NCI-H526 (cell line): Measurements from ENCODE around the gene CHD2.
"Not testable (repeated sequence)": the region's sequence is repeated elsewhere in the genome, so short reads cannot be mapped to it uniquely, and the experiment has no call there.

Experiments used
- DNase-seq, 2 experiments: peaks; one replicate each; lab custom pipeline; 2025; lab: John Stamatoyannopoulos, UW

The CHD2 gene

GRCh38 chr15:92899948-92900730 is at the start of gene CHD2:
TSS of gene CHD2 (plus strand) at chr15:92900324. CDS start at chr15:92901238, 914 bp downstream.
- peak; percentile 93 to 94 for DNase-seq

GRCh38 chr15:92853222-92853621 is 46.9 kb upstream of the CHD2 start:
- DNase-seq, result no peak

DNA sequence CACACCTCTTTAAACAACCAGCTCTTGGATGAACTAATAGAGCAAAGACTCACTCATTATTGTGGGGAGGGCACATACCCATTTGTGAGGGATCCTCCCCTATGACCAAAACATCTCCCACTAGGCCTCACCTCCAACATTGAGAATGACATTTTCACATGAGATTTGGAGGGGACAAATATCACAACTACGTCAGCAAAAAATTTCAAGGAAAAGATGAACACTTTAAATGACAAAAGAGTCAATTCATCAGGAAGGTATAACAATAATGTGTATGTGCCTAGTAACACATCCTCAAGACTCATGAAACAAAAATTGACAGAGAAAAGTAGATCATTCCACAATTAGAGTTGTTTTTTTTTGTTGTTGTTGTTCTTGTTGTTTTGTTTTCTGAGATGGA is 38.4 kb upstream of the CHD2 start:
- no peak for DNase-seq

GRCh38 chr15:92864127-92864814 is 35.9 kb upstream of the CHD2 start:
- no peak for DNase-seq

GRCh38 chr15:92869263-92869940 is 30.7 kb upstream of the CHD2 start:
- DNase-seq, result no peak

DNA sequence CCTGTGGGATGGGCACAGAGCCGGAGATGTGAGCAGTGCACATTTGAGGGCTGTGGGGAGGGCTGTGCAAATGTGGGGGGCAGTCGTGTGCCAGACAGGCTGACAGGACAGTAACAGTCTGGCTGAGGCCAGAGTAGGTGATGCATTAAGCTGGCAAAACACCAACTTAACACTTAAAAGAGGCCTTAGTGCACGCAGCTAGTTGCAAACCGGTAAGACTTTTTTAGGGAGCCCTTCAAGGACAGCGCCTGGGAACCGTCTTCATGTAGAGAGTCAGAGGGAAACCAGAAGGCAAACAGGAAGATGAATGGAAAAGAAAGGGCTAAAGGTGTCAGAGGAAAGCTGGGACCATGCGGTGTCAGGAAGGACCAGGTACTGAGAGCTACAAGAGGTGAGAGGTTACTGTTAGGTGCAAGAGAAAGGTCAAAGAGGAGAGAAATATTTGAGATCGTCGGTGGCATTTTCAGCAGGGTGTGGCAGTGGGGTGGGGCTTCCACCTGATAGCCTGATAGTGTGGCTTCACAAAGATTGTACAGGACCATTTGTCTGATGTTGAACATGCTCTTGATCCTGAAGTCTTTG is 30.0 kb upstream of the CHD2 start:
- no peak for DNase-seq

DNA sequence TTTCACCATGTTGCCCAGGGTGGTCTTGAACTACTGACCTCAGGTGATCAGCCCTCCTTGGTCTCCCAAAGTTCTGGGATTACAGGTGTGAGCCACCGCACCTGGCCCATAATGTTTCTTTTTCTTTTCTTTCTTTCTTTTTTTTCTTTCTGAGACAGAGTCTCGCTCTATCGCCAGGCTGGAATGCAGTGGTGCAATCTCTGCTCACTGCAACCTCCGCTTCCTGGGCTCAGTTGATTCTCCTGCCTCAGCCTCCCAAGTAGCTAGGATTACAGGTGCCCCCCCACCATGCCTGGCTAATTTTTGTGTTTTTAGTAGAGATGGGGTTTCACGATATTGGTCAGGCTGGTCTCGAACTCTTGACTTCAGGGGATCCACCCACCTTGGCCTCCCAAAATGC is 27.2 kb upstream of the CHD2 start:
- not testable (repeated sequence) for DNase-seq

- no peak for DNase-seq
Measured at GRCh38 chr15:92877000-92877399, 23.1 kb upstream of the CHD2 start.

GRCh38 chr15:92877416-92877815 is 22.7 kb upstream of the CHD2 start:
- no peak for DNase-seq

DNA sequence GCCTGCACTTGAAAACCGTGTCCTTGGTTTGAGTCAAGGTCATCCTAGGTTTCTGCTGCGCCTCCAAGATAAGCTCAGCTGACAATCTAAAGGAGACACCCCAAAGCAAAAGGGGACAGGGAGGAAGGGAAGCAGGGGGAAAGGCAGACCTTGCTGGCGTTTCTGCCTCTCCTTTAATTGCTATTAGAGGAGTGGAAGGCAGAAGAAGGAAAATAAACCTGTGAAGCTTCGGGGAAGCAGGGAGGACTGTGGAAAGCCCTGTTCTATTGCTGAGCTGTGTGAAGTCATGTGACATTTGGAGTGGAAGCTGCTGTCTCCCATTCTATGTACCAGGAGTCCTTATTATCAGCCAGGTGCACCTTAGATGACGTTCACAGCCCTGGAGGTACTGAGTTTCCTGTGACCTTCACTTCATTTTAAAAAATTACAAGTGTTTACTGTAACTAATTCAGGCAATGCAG is 21.5 kb upstream of the CHD2 start:
- peak in 1 of 2 experiments; percentile 27 for DNase-seq

- DNase-seq, result no peak
Measured at GRCh38 chr15:92879949-92880725, 20.0 kb upstream of the CHD2 start.

GRCh38 chr15:92880796-92881195 is 19.3 kb upstream of the CHD2 start:
- no peak for DNase-seq

GRCh38 chr15:92881211-92881754 is 18.8 kb upstream of the CHD2 start:
- no peak for DNase-seq

- peak; percentile 99 for DNase-seq
Measured at GRCh38 chr15:92881802-92882696, 18.1 kb upstream of the CHD2 start.

DNA sequence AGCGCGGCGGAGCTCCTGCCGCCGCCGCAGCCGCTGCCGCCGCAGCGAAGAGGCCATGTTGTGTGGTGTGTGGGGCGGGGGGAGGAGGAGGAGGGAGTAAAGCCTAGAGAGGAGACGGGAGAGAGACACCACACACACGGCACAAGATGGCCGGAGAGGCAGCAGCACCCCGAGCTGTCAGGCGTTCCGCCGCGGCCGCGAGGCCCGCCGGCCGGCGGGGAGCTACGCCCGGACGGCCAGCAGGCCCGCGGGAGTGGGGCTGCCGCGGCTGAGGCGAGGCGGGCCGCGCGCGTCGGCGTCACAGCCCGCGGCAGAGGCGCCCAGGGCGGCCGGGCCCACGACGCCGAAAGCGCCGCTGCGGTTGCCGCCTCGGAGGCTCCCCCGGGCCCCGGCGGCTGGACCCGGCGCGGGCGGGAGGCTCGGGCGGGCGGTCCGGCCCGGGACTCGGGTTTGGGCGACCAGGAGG is 17.4 kb upstream of the CHD2 start:
- peak in 1 of 2 experiments; percentile 97 for DNase-seq

DNA sequence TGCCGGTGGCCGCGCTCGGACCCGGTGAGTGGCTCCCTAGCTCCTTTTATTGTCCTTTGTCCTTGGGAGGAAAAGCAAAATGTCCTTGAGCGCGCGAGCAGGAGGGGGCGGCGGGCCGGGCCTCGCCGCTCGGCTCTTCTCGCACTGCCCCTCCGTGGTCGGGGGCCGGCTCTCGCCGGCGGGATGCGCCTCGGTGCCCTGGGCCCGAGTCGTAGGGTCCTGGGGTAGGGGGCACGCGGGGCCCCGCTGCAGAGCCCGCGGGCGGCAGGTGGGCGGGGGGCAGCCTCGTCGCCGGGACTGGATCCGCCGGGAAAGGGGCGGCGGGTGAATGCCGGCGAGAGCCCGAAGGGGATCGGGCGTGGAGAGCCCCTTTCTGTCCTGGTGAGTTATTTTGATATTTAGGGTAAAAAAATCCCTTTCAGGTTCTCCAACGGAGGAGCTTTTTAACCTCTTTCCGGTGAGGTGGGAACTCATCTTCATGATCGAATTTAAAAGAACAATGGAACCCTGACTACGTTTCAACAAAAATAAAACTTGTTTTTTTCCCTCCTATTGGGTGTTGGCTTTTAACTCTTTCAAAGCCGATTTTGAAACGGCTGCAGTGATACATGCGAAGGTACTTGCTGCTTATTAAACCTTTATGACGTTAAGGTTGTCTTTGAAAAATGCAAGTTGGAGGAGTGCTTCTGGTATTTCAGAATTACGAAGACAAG is 16.8 kb upstream of the CHD2 start:
- peak; percentile 13 to 43 for DNase-seq

DNA sequence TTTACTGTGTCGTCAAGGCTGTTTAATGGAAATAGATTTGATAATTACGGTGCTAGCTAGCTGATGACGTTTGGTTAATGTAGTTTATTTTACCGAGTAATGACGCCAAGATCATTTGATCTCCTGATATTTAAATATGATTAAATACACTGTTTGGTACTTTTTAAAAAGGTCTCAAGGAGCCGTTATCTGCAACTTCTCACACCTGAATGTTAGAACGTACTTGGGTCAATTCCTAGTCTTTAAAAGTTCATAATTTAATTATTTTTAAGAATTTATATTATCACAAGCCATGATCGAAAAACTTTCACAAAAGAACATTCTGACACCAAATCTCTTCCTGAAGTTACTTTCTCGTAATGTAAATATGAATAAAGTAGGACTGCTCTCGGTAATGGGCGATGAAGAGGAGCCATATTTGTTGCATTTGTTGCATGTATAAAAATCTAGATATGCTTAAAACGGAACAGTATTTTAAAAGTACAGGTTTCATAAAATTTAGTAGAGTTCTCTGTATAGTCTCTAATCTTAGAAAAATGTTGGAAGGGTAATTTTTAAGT is 16.2 kb upstream of the CHD2 start:
- peak; percentile 38 to 41 for DNase-seq

- DNase-seq, result peak in 1 of 2 experiments; percentile 41
Measured at GRCh38 chr15:92884436-92885223, 15.5 kb upstream of the CHD2 start.
